ENCODE measurements around the gene C16orf96.

C16orf96 gene

DNA sequence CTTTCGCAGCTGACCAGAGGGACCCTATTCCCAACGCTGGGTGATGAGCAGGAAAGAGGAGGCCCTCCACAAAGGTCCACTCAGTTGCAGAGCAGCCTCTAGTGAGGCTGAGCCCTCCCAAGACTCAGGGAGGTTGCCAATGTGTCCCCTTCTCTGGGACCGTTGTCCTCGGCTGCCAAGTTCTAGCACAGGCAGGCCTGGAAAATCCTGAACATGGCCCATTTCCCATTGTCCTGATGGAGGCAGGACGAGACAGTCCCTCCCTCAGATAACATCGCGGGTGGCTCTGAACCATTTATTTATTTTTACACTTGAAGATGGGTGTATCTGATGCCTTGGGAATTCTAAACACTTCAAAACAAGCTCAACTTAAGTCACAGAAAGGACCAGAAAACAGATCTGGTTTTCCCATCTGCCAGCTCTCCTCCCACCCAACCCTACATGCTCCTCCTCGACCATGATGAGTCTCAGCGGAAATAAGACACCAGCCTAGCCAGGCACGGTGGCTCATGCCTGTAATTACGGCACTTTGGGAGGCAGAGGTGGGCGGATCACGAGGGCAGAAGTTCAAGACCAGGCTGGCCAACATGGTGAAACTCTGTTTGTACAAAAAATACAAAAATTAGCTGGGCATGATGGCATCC, 30.4 kb upstream of the C16orf96 start:
- no peak for DNase-seq (ENCODE audit: low spot score)

DNA sequence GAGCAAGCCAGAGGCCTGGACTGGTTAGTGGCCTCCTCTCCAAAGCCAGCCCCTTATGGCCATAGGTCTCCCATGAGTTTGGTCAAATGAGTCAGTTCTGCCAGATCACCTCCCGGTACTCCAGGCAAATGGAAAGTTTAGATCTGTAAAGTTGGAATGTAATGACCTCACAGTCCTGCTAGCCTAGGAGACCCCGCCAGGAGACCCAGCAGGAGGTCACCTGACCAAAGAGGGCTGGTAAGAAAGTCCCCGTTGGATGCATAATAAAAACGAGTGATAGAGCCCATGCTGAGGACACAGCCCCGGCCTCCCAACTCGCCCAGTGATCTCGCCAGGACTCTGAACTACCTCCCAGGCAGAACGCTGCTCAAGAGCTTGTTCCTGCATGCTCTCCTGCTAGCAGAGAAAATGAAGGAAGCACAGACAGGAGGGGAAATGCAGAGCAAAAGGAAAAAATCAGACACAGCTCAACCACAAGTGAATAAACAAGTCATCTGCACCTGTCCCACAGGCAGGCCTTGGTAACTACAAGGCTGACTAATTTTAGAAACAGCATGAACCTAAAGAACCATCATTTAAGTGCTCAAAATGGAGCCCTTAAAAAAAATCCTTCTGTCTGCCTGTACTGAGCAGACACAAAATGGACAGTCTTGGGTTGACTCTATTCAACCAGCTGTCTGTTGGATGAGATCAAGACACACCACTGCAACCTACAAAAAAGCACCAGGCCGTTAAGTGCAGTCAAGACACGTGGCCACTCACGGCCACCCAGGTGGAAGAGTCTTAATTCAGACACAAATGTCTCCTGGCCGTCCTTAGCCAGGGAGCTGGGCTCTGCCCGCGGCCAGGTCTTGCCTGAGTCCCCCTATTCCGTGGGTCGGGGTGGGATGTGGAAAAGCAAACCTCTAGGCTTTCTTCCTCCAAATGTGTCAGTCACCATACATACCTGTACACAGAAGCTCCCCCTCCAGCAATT, 26.8 kb upstream of the C16orf96 start:
- DNase-seq (ENCODE audit: low spot score), result no peak

GRCh38 chr16:4531811-4532210, 24.3 kb upstream of the C16orf96 start:
- DNase-seq (ENCODE audit: low spot score), result no peak

DNA sequence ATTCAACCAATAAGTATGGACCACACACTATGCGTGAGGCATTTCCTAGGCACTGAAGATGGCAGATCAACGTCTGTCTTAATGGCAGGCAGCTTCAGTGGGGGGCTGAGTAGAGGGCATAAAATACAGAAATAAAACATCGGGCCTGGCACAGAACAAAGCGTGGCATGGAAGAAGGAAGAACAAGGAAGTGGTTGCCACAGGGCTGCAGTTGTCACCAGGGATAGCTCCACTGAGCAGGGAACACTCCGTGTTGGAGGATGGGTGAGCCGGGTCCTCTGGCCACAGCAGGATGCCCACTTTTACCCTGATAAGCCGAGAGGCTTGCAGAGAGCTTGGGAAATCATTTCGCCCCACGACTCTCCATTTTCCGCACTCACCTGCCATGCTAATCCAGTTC, 23.9 kb upstream of the C16orf96 start:
- no peak for DNase-seq (ENCODE audit: low spot score)

DNA sequence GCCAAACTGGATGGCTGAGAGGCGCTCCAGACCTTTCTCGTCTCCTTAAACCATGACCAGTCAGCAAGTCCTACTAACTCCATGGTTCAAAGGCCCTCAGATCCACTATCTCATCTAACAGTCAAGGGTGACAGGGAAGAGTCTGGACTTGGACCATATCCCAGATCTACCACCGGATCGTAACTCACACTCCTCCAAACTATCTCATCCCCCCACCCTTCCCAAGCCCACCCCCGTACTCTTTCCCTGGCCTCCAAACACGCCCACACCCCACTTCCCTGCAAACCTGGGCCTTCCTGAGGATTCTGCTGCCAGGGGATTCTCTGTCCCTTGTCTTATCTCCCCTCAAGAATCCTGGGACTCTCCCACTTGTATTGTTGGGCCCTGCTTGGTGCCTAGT, 22.6 kb upstream of the C16orf96 start:
- no peak for DNase-seq (ENCODE audit: low spot score)

DNA sequence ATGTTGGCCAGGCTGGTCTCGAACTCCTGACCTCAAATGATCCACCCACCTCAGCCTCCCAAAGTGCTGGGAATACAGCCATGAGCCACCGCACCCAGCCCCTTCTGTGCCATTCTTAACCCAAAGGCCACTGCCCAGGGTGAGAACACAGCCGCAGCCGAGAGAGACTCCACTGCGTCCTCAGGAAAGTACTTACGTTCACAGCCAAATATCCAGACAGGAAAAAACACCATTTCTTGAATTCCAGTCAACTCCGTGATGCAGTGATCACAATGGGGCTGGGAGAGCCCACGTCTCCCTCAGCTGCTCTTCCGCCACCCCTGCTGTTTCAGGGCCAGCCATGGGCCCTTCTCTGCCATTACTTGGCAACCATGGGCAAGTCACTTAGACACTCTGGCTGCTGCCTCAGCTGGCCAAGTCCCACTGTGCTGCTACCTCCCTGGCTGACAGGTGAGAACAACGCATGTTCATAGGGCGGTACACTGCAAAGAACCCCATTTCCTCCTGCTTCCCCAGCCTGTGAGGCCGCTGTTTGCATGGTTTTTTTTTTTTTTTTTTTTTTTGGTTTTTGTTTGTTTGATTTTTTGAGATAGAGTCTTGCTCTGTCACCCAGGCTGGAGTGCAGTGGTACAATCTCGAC, 21.9 kb upstream of the C16orf96 start:
- DNase-seq (ENCODE audit: low spot score), result no peak

GRCh38 chr16:4535627-4536108, 20.5 kb upstream of the C16orf96 start:
- DNase-seq (ENCODE audit: low spot score), result no peak

- no peak for DNase-seq (ENCODE audit: low spot score)
Measured at GRCh38 chr16:4536391-4537106, 19.6 kb upstream of the C16orf96 start.

GRCh38 chr16:4537376-4538343, 18.5 kb upstream of the C16orf96 start:
- DNase-seq (ENCODE audit: low spot score), result no peak

DNA sequence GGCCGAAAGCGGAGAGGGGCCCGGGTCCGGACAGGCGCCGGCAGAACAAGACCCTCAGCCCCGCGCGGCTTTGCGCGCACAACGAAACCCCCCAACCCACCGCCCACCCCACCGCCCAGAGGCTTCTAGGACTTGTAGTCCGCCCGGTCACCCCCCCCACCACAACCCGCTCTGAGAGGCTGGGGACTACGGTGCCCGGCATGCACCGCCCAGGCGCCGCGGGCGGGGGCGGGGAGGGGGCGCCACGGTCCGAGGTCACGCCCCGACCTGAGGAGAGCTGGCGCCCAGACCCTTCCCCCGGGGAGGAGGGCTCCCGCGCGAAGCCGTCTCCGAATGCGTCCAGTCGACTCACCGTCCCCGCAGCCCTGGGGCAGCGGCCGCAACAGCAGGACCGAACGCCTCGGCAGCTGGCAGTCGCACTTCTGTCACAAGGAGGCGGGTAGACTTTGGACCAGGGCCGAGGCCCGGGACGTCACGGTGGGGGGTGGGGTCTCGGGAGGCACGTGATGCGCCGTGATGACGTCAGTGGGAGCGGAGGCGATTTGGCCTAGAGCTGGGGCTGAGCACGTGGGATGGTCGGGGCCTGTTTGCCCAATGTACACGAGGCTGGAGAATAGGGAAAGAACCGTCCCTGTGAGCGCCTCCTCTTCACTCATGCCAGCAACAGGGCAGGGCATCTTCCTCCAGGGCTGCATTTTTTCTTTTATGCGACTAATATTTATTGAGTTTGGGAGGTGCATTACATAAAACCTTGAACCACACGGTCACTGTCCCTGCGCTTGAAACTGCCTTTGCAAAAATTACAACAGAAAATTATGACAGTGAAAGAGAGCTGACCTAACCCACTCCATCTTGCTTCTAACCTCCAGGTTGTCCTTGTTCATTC, 17.5 kb upstream of the C16orf96 start, which contains the start of gene CDIP1:
Gene CDIP1, minus strand, starts transcription at position 424 of the 886 bp plus-strand sequence. CDS start 24,643 bp downstream, outside the sequence.
- peak; percentile 98 for DNase-seq (ENCODE audit: low spot score)

DNA sequence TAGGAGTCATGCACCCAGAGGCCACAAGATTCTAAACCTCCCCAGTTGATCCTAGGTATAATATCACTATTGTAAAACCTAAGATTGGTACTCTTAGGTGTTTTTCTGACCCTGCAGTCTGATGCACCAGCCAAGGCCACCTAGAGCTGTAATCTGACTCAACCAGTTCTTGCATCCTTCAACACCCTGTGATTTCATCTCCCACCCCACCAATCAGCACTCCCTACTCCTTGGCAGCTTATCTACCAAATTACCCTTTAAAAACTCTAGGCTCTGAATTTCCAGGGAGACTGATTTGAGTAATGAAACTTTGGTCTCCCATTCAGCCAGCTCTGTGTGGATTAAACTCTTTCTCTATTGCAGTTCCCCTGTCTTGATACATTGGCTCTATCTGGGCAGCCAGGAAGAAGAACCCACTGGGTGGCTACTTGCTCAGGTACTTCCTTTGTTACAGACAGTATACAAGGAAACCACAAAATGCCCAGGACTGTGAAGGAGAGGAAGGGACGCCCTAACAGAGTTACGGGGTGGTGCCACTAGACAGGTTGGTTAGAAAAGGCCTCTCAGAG, 16.3 kb upstream of the C16orf96 start:
- DNase-seq (ENCODE audit: low spot score), result no peak

DNA sequence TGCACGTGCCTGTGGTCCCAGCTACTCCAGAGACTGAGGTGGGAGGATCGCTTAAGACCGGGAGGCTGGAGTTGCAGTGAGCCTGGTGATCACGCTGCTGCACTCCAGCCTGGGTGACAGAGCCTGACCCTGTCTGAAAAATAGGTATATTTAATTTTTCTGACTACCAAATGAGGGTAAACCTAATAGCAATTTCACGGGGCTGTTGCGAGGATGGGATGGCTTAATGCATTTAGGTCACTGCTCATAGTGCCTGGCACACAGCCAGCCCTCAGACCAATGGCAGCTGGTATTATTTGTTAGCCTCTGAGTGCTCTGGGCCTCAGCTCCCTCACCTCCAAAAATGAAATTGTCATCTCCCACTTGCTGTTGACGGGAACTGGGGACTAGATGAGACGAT, 11.7 kb upstream of the C16orf96 start:
- DNase-seq (ENCODE audit: low spot score), result no peak

- no peak for DNase-seq (ENCODE audit: low spot score)
Measured at GRCh38 chr16:4548124-4548523, 8.0 kb upstream of the C16orf96 start.

- DNase-seq (ENCODE audit: low spot score), result no peak
Measured at GRCh38 chr16:4550591-4550990, 5.5 kb upstream of the C16orf96 start.

DNA sequence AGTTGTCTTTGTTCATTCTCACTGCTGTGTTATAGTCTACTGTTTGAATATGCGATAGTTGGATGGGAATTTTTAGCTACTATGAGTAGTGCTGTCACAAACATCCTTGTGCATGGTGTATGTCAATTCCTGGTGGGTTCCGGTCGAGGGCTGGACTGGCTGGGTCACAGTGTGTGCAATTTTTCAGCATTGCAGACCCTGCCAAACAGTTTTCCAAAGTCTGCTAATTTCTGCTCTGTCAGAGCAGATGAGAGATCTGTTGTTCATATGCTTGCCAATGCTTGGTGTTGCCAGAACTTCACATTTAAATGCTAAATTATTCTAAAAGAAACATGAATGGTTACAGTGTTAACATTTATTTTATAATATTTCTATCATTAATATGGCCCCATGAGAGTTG, 3.6 kb upstream of the C16orf96 start:
- no peak for DNase-seq (ENCODE audit: low spot score)

GRCh38 chr16:4556580-4556979, 440 bp downstream of the C16orf96 start:
- no peak for DNase-seq (ENCODE audit: low spot score)

DNA sequence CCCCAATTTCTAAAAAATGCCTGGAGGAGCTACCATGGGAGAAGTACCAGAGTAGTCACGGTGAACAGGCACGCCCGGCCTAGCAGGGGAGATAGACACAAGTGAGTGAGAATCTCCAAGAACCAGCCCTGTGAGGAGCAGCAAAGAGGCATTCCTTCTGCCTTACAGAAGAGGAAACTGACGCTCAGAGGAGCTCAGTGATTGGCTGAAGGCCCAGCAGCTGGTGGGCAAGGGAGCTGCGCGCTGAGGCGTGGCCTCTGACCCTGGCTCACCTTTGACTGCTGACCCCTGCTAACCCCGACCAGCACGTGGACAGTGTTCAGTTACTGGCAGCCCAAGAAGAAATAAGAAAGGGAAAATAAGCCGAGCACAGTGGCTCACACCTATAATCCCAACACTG, 1.8 kb downstream of the C16orf96 start:
- no peak for DNase-seq (ENCODE audit: low spot score)

DNA sequence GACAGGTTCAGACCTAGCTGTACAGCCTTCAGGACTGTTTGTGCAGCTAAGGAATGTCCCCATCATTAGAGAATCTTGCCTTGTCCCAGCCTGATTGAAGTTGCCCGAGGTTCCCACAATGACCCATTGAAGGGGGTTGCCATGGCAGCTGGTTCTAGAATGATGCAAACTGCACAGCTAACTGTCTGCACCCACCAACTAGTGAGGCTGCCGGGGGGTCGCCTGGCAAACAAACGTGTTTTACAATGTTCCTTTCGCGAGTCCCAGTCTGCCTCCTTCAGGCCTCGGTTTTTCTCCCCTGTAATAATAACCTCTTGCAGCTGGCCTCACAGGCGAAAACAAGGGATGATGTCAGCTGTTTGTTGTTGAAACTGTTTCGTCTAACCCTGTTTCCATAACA, 5.5 kb downstream of the C16orf96 start:
- DNase-seq (ENCODE audit: low spot score), result peak; percentile 70

- DNase-seq (ENCODE audit: low spot score), result no peak
Measured at GRCh38 chr16:4564661-4565267, 8.6 kb downstream of the C16orf96 start.

All from Ammon's horn (tissue), 1 donor.